Measurements from ENCODE around the gene FAM193A.

The FAM193A gene

DNA sequence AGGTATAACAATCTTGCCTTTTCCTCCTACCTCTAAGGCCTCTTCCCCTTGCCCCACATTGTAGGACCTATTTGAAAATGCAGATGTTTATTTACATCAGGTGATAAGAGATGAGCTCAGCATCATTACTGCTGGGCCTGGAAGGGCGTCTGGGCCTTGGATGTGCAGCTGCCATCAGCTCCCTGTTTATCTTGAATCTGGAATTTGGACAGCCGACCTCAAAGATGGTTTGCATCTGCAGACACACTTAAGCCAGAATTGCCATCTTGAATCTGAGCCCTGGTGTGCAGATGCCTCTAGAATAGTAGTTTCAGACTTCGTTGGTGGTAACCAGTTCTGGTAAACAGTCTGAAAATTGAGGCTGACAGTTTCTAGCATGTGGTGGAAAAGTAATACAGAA lies 59.0 kb downstream of the FAM193A start:
- no peak overlapping the region for H3K4me2 ChIP-seq (ENCODE audit: low read depth, low read length, poor library complexity, severe bottlenecking)
- H3K4me3 ChIP-seq (ENCODE audit: insufficient read depth, low read length, poor library complexity, severe bottlenecking) = no peak overlapping the region
- H2AFZ ChIP-seq (ENCODE audit: low read depth, low read length, severe bottlenecking) = no peak overlapping the region
- H3K27ac ChIP-seq (ENCODE audit: low read depth, low read length) = no peak overlapping the region
- peaks cover 99% of the 10 kb centered on the region for H3K79me2 ChIP-seq (ENCODE audit: insufficient read depth, low read length)
- no peaks in the 10 kb centered on the region for H3K27me3 ChIP-seq (ENCODE audit: low read length)
- no peaks in the 10 kb centered on the region for H3K36me3 ChIP-seq (ENCODE audit: low read length)
- no peaks in the 10 kb centered on the region for H3K9me3 ChIP-seq (ENCODE audit: insufficient read depth, low read length)
- no peak for TF ChIP-seq EZH2phosphoT487 (conservative IDR thresholded peaks at IDR 0.05; ENCODE audit: low read length)
- TF ChIP-seq, protein P1, sequence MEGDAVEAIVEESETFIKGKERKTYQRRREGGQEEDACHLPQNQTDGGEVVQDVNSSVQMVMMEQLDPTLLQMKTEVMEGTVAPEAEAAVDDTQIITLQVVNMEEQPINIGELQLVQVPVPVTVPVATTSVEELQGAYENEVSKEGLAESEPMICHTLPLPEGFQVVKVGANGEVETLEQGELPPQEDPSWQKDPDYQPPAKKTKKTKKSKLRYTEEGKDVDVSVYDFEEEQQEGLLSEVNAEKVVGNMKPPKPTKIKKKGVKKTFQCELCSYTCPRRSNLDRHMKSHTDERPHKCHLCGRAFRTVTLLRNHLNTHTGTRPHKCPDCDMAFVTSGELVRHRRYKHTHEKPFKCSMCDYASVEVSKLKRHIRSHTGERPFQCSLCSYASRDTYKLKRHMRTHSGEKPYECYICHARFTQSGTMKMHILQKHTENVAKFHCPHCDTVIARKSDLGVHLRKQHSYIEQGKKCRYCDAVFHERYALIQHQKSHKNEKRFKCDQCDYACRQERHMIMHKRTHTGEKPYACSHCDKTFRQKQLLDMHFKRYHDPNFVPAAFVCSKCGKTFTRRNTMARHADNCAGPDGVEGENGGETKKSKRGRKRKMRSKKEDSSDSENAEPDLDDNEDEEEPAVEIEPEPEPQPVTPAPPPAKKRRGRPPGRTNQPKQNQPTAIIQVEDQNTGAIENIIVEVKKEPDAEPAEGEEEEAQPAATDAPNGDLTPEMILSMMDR (IDR thresholded peaks at IDR 0.05; ENCODE audit: insufficient read depth, low read length, poor library complexity, severe bottlenecking) = no peak
- no peaks in the 10 kb centered on the region for H3F3A ChIP-seq (ENCODE audit: insufficient read depth)
- no peaks in the 10 kb centered on the region for H4K20me1 ChIP-seq (ENCODE audit: low read depth, low read length)
- H3K9ac ChIP-seq (ENCODE audit: low read length) = no peak overlapping the region
- no peaks in the 10 kb centered on the region for H3K9me2 ChIP-seq (replicated peaks; ENCODE audit: insufficient read depth, low read length)

GRCh38 chr4:2595952-2596552 lies 59.6 kb downstream of the FAM193A start:
- no peaks in the 10 kb centered on the region for H4K20me1 ChIP-seq (ENCODE audit: low read depth, low read length)
- no peak overlapping the region for H3K9ac ChIP-seq (ENCODE audit: low read length)
- H3K27me3 ChIP-seq (ENCODE audit: low read length) = no peaks in the 10 kb centered on the region
- no peak overlapping the region for H3K4me3 ChIP-seq (ENCODE audit: insufficient read depth, low read length, poor library complexity, severe bottlenecking)
- TF ChIP-seq, protein P1 (IDR thresholded peaks at IDR 0.05; ENCODE audit: insufficient read depth, low read length, poor library complexity, severe bottlenecking) = no peak
- TF ChIP-seq EZH2phosphoT487 (conservative IDR thresholded peaks at IDR 0.05; ENCODE audit: low read length) = no peak
- H3K36me3 ChIP-seq (ENCODE audit: low read length) = no peaks in the 10 kb centered on the region
- no peaks in the 10 kb centered on the region for H3F3A ChIP-seq (ENCODE audit: insufficient read depth)
- H3K4me2 ChIP-seq (ENCODE audit: low read depth, low read length, poor library complexity, severe bottlenecking) = no peak overlapping the region
- no peak overlapping the region for H3K27ac ChIP-seq (ENCODE audit: low read depth, low read length)
- no peaks in the 10 kb centered on the region for H3K9me2 ChIP-seq (replicated peaks; ENCODE audit: insufficient read depth, low read length)
- peaks cover 99% of the 10 kb centered on the region for H3K79me2 ChIP-seq (ENCODE audit: insufficient read depth, low read length)
- H3K9me3 ChIP-seq (ENCODE audit: insufficient read depth, low read length) = no peaks in the 10 kb centered on the region
- no peak overlapping the region for H2AFZ ChIP-seq (ENCODE audit: low read depth, low read length, severe bottlenecking)

- Histone ChIP-seq H3F3A (ENCODE audit: insufficient read depth) (no peaks in the 10 kb centered on the region), H4K20me1 (ENCODE audit: low read depth, low read length) (no peaks in the 10 kb centered on the region), H3K9me3 (ENCODE audit: insufficient read depth, low read length) (no peaks in the 10 kb centered on the region), H3K27me3 (ENCODE audit: low read length) (no peaks in the 10 kb centered on the region), H3K4me3 (ENCODE audit: insufficient read depth, low read length, poor library complexity, severe bottlenecking) (no peak overlapping the region), H3K27ac (ENCODE audit: low read depth, low read length) (no peak overlapping the region), H2AFZ (ENCODE audit: low read depth, low read length, severe bottlenecking) (no peak overlapping the region), H3K9me2 (replicated peaks; ENCODE audit: insufficient read depth, low read length) (no peaks in the 10 kb centered on the region), H3K9ac (ENCODE audit: low read length) (no peak overlapping the region), H3K79me2 (ENCODE audit: insufficient read depth, low read length) (peaks cover 99% of the 10 kb centered on the region), H3K4me2 (ENCODE audit: low read depth, low read length, poor library complexity, severe bottlenecking) (no peak overlapping the region), H3K36me3 (ENCODE audit: low read length) (no peaks in the 10 kb centered on the region)
- TF ChIP-seq, protein P1 (IDR thresholded peaks at IDR 0.05; ENCODE audit: insufficient read depth, low read length, poor library complexity, severe bottlenecking) = no peak
- no peak for TF ChIP-seq EZH2phosphoT487 (conservative IDR thresholded peaks at IDR 0.05; ENCODE audit: low read length)
These were observed 60.2 kb downstream of the FAM193A start for GRCh38 chr4:2596611-2597010.

Measured in SU-DHL-6 (cell line).